CD14-positive monocyte (primary cell): ENCODE data around the gene CSMD2. TPM values are rescaled to one million over a fixed set of nuclear protein-coding genes. Genes with fewer than 3 reads are reported as not detected.

Experiments used
- DNase-seq, 3 donors: peaks; one replicate each; pipeline ENCODE4 v3.0.0-alpha.2; 2011 to 2022
- H2AFZ ChIP-seq: 2 replicates; pipeline ENCODE4 v1.6.0; 2012; ENCODE audit warnings: mild to moderate bottlenecking, low read depth, low read length, inconsistent platforms; ENCODE audit not compliant: insufficient read depth, poor library complexity, severe bottlenecking
- H3K27ac ChIP-seq, 2 donors: 1 replicate in 1 of 2; 2 replicates in 1 of 2; pipeline ENCODE4 v1.5.1; 2012 to 2013; ENCODE audit warnings: low read length in 2 of 2, control low read depth in 1 of 2, inconsistent platforms in 1 of 2, low read depth in 1 of 2, mild to moderate bottlenecking in 1 of 2
- H3K27me3 ChIP-seq, 2 donors: one replicate each; pipeline versions ENCODE4 v1.6.0 to v1.6.1; 2011 to 2013; ENCODE audit warnings: low read length in 2 of 2; ENCODE audit not compliant: control insufficient read depth in 2 of 2, insufficient read depth in 2 of 2
- H3K36me3 ChIP-seq, 2 donors: replicated peaks in 1 of 2; 1 replicate in 1 of 2; 2 replicates in 1 of 2; pipeline versions ENCODE4 v1.5.1 to v1.6.1; 2012 to 2013; ENCODE audit warnings: low read length in 2 of 2, control low read depth in 1 of 2, inconsistent platforms in 1 of 2, mild to moderate bottlenecking in 1 of 2; ENCODE audit not compliant: insufficient read depth in 2 of 2, control insufficient read depth in 1 of 2
- H3K4me1 ChIP-seq, 2 donors: 1 replicate in 1 of 2; 2 replicates in 1 of 2; pipeline versions ENCODE4 v1.5.1 to v1.6.1; 2012 to 2013; ENCODE audit warnings: low read length in 2 of 2, control low read depth in 1 of 2, inconsistent platforms in 1 of 2, mild to moderate bottlenecking in 1 of 2, moderate library complexity in 1 of 2; ENCODE audit not compliant: insufficient read depth in 2 of 2, control insufficient read depth in 1 of 2
- H3K4me2 ChIP-seq: replicated peaks from 2 replicates; pipeline ENCODE3; 2012; ENCODE audit warnings: low read length, moderate library complexity, mild to moderate bottlenecking; ENCODE audit not compliant: poor library complexity, severe bottlenecking; ENCODE audit errors: extremely low read depth
- H3K4me3 ChIP-seq, 3 experiments: fragments of 200-600 bp in 1 of 3; sonication (generic) in 1 of 3; replicated peaks in 1 of 3; 1 replicate in 2 of 3; 2 replicates in 1 of 3; pipeline ENCODE4 v1.5.1; 2011 to 2013; ENCODE audit warnings: low read length in 3 of 3, mild to moderate bottlenecking in 3 of 3, control low read depth in 2 of 3, low read depth in 2 of 3, inconsistent platforms in 1 of 3, moderate library complexity in 1 of 3
- H3K79me2 ChIP-seq: 2 replicates; pipeline ENCODE4 v1.6.0; 2012; ENCODE audit warnings: mild to moderate bottlenecking, control low read depth, inconsistent platforms, low read length, moderate library complexity; ENCODE audit not compliant: insufficient read depth
- H3K9ac ChIP-seq: 2 replicates; pipeline ENCODE4 v1.6.0; 2017; ENCODE audit warnings: low read length, mild to moderate bottlenecking; ENCODE audit not compliant: insufficient read depth, poor library complexity, severe bottlenecking
- H3K9me3 ChIP-seq, 2 donors: replicated peaks in 1 of 2; 1 replicate in 1 of 2; 2 replicates in 1 of 2; pipeline versions ENCODE4 v1.5.1 to v1.6.1; 2012 to 2013; ENCODE audit warnings: low read length in 2 of 2, control low read depth in 1 of 2; ENCODE audit not compliant: control insufficient read depth in 1 of 2, insufficient read depth in 1 of 2
- H4K20me1 ChIP-seq: 2 replicates; pipeline ENCODE4 v1.6.0; 2012; ENCODE audit warnings: mild to moderate bottlenecking, low read length, control low read depth, moderate library complexity; ENCODE audit not compliant: insufficient read depth
- H3K27ac Mint-ChIP-seq, 7 donors: one replicate each; pipeline ENCODE4 v1.8.0; 2020; ENCODE audit warnings: mild to moderate bottlenecking in 7 of 7, mixed read lengths in 7 of 7, moderate library complexity in 6 of 7, inconsistent platforms in 2 of 7
- H3K27me3 Mint-ChIP-seq, 3 donors: one replicate each; pipeline ENCODE4 v1.8.0; 2021 to 2022; ENCODE audit warnings: low read depth in 3 of 3, mild to moderate bottlenecking in 3 of 3, mixed read lengths in 3 of 3, moderate library complexity in 3 of 3, inconsistent platforms in 1 of 3
- H3K36me3 Mint-ChIP-seq, 2 donors: one replicate each; pipeline ENCODE4 v1.8.0; 2020; ENCODE audit warnings: mixed read lengths in 2 of 2, inconsistent platforms in 1 of 2, mild to moderate bottlenecking in 1 of 2
- H3K4me1 Mint-ChIP-seq: one replicate; pipeline ENCODE4 v1.8.0; 2020; ENCODE audit warnings: mild to moderate bottlenecking, mixed read lengths
- H3K4me3 Mint-ChIP-seq, 2 donors: one replicate each; pipeline ENCODE4 v1.8.0; 2020; ENCODE audit warnings: mild to moderate bottlenecking in 2 of 2, mixed read lengths in 2 of 2, moderate library complexity in 1 of 2
- H3K9me3 Mint-ChIP-seq, 7 donors: one replicate each; pipeline ENCODE4 v1.8.0; 2020 to 2022; ENCODE audit warnings: mixed read lengths in 7 of 7, mild to moderate bottlenecking in 6 of 7, moderate library complexity in 6 of 7, inconsistent platforms in 2 of 7
- CTCF ChIP-seq: fragments of 200-600 bp; IDR thresholded peaks from one replicate; pipeline ENCODE4 v1.8.0; 2022; ENCODE audit warnings: antibody characterized with exemption, mild to moderate bottlenecking
- WGBS: methylation state at CpG from one replicate; pipeline ENCODE4 v1.1.5; 2013; ENCODE audit warnings: missing lambda C conversion rate; ENCODE audit not compliant: insufficient coverage; 5-methylcytosine and 5-hydroxymethylcytosine counted together
- intact Hi-C, 2 donors: fragments of 100-400 bp; cut with micrococcal nuclease; formaldehyde crosslinking; loops; one replicate each; pipeline versions ENCODE4 v1.15.0 to v1.15.1; 2023
- polyA plus RNA-seq, 3 donors: library from polyadenylated mRNA; depleted of rRNA in 1 of 3; unstranded in 2 of 3; stranded (reverse) in 1 of 3; fragments of 300-500 nt in 2 of 3; fragments of >200 nt in 1 of 3; fragmentation: Illumina TruSeq in 2 of 3; gene quantifications; 1 replicate in 2 of 3; 2 replicates in 1 of 3; pipeline ENCODE4 v1.2.3, GENCODE V29; 2012 to 2021

CSMD2 gene
- polyA plus RNA-seq, 3 donors = 0.04 TPM; not detected in 2

- Histone ChIP-seq H2AFZ (no peak overlapping the region), H4K20me1 (no peaks in the 10 kb centered on the region), H3K9me3 (no peaks in the 10 kb centered on the region), H3K4me2 (no peak overlapping the region), H3K9ac (no peak overlapping the region), H3K4me3 (no peak overlapping the region), H3K27me3 (no peaks in the 10 kb centered on the region), H3K36me3 (no peaks in the 10 kb centered on the region), H3K79me2 (no peaks in the 10 kb centered on the region), H3K4me1 (no peaks in the 10 kb centered on the region), H3K27ac (no peak overlapping the region)
- Mint-ChIP-seq H3K27ac (no peak overlapping the region), H3K4me3 (no peak overlapping the region), H3K27me3 (peaks cover 14 to 16% (median 15%) of the 10 kb centered on the region in 3 donors), H3K36me3 (no peaks in the 10 kb centered on the region), H3K4me1 (no peaks in the 10 kb centered on the region), H3K9me3 (peaks cover 0 to 2% (median 0%) of the 10 kb centered on the region in 7 donors)
- WGBS = 80% methylated on average over 26 of the region's 27 CpGs
- no peak for DNase-seq
- intact Hi-C loops = no loop called here
- no peak for TF ChIP-seq CTCF
Observed at GRCh38 chr1:33519240-33519884, 645.7 kb downstream of the CSMD2 start.

- no peak overlapping the region for H3K4me2 ChIP-seq
- H3K27ac ChIP-seq = no peak overlapping the region
- peaks cover 0 to 2% (median 0%) of the 10 kb centered on the region in 7 donors for H3K9me3 Mint-ChIP-seq
- no peak for TF ChIP-seq CTCF
- no peaks in the 10 kb centered on the region for H4K20me1 ChIP-seq
- no peaks in the 10 kb centered on the region for H3K79me2 ChIP-seq
- intact Hi-C loops = no loop called here
- no peaks in the 10 kb centered on the region for H3K36me3 ChIP-seq
- no peak overlapping the region for H3K4me3 Mint-ChIP-seq
- no peaks in the 10 kb centered on the region for H3K36me3 Mint-ChIP-seq
- no peaks in the 10 kb centered on the region for H3K4me1 Mint-ChIP-seq
- H3K27ac Mint-ChIP-seq = no peak overlapping the region
- no peaks in the 10 kb centered on the region for H3K4me1 ChIP-seq
- peaks cover 14 to 15% (median 15%) of the 10 kb centered on the region in 3 donors for H3K27me3 Mint-ChIP-seq
- no peak overlapping the region for H3K4me3 ChIP-seq
- no peak for DNase-seq
- no peak overlapping the region for H2AFZ ChIP-seq
- H3K9me3 ChIP-seq = no peaks in the 10 kb centered on the region
- 88% methylated on average over 9 of the region's 12 CpGs for WGBS
- H3K27me3 ChIP-seq = no peaks in the 10 kb centered on the region
- H3K9ac ChIP-seq = no peak overlapping the region
Observed at GRCh38 chr1:33517596-33518250, 647.3 kb downstream of the CSMD2 start.
